Neural cell (in vitro differentiated cells): ENCODE results near the gene MAEA.
A peak's percentile ranks its signal among the peaks of the same experiment; 100 is the strongest.

ENCODE experiments used
- EZH2 ChIP-seq: fragments of 200-600, 300-800 bp; shearing (Covaris generic), sonication (generic); IDR thresholded peaks from 2 replicates; pipeline ENCODE4 v1.6.1; 2014; ENCODE audit warnings: antibody characterized with exemption, low read length, borderline replicate concordance, mild to moderate bottlenecking; ENCODE audit not compliant: insufficient read depth, poor library complexity, severe bottlenecking
- POLR2AphosphoS5 ChIP-seq: IDR thresholded peaks from 2 replicates; pipeline ENCODE4 v1.6.1; 2012
- SMC3 ChIP-seq: fragments of 450-650 bp; conservative IDR thresholded peaks from 2 replicates; pipeline ENCODE4 v1.6.1; 2014; ENCODE audit warnings: antibody characterized with exemption, mild to moderate bottlenecking, moderate library complexity; ENCODE audit not compliant: poor library complexity
- TAF1 ChIP-seq: IDR thresholded peaks from 2 replicates; pipeline ENCODE4 v1.6.1; 2012; ENCODE audit warnings: low read depth
- TF ChIP-seq, protein P1 (sequence below): IDR thresholded peaks from 2 replicates; pipeline ENCODE4 v1.6.1; 2012; ENCODE audit warnings: borderline replicate concordance
- TF ChIP-seq, protein P2 (sequence below): fragments of 450-650 bp; IDR thresholded peaks from 2 replicates; pipeline ENCODE4 v1.5.1; 2014; ENCODE audit warnings: antibody characterized with exemption, mild to moderate bottlenecking, moderate library complexity; ENCODE audit not compliant: poor library complexity, severe bottlenecking

DNA sequence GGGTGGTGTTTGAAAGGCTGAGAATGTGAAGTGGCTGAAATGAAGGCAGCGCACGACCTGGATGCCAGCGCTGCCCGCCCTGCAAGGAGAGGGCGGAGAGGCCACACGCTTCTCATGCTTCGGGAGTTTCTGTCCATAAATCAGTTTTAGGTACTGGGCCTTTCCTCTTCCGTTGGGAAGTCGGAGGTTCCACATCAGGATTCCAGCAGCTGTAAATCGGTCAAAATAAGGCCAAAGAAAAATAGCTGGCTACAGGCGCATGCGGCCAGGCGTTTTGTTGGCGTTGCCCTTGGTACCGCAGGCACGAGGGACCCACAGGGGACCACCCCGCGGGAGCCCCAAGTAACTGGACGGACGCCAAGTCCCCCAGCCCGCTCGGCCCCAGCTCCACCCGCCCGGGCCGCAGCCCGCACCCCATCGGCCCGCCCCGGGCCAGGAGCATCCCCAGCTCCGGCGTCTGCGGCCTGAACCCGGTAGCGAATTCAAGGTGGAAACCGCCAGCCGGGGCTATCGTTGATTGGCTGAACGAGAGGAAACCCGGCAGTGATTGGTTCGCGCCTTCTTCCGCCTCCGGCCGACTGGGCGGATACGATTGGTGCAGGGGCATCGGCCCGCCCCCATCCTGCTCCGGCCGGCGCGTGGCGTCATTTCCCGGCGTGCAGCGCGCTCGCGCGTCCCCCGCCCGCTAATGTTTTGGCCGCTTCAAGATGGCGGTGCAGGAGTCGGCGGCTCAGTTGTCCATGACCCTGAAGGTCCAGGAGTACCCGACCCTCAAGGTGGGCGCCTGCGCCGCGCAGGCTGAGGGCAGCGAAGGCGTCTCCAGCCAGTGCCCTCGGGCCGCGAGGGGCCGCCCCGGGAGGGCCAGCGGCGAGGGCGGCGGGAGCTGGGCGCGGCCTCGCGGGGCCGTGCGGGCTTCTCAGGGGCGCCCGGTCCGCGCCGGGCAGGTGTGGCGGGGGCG lies at the start of gene MAEA:
- TF ChIP-seq EZH2 = no peak
- TF ChIP-seq, protein P1, sequence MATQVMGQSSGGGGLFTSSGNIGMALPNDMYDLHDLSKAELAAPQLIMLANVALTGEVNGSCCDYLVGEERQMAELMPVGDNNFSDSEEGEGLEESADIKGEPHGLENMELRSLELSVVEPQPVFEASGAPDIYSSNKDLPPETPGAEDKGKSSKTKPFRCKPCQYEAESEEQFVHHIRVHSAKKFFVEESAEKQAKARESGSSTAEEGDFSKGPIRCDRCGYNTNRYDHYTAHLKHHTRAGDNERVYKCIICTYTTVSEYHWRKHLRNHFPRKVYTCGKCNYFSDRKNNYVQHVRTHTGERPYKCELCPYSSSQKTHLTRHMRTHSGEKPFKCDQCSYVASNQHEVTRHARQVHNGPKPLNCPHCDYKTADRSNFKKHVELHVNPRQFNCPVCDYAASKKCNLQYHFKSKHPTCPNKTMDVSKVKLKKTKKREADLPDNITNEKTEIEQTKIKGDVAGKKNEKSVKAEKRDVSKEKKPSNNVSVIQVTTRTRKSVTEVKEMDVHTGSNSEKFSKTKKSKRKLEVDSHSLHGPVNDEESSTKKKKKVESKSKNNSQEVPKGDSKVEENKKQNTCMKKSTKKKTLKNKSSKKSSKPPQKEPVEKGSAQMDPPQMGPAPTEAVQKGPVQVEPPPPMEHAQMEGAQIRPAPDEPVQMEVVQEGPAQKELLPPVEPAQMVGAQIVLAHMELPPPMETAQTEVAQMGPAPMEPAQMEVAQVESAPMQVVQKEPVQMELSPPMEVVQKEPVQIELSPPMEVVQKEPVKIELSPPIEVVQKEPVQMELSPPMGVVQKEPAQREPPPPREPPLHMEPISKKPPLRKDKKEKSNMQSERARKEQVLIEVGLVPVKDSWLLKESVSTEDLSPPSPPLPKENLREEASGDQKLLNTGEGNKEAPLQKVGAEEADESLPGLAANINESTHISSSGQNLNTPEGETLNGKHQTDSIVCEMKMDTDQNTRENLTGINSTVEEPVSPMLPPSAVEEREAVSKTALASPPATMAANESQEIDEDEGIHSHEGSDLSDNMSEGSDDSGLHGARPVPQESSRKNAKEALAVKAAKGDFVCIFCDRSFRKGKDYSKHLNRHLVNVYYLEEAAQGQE = peak; percentile 5
- TF ChIP-seq, protein P2, sequence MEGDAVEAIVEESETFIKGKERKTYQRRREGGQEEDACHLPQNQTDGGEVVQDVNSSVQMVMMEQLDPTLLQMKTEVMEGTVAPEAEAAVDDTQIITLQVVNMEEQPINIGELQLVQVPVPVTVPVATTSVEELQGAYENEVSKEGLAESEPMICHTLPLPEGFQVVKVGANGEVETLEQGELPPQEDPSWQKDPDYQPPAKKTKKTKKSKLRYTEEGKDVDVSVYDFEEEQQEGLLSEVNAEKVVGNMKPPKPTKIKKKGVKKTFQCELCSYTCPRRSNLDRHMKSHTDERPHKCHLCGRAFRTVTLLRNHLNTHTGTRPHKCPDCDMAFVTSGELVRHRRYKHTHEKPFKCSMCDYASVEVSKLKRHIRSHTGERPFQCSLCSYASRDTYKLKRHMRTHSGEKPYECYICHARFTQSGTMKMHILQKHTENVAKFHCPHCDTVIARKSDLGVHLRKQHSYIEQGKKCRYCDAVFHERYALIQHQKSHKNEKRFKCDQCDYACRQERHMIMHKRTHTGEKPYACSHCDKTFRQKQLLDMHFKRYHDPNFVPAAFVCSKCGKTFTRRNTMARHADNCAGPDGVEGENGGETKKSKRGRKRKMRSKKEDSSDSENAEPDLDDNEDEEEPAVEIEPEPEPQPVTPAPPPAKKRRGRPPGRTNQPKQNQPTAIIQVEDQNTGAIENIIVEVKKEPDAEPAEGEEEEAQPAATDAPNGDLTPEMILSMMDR = no peak
- peak; percentile 94 for TF ChIP-seq POLR2AphosphoS5
- TF ChIP-seq TAF1 = peak; percentile 83
- peak; percentile 26 for TF ChIP-seq SMC3
